Measurements from ENCODE around the gene STARD5. TPM values are rescaled to one million over a fixed set of nuclear protein-coding genes. Genes with fewer than 3 reads are reported as not detected.

STARD5 gene
- total RNA-seq, 1 experiment from 2014 or later, result 2.3 TPM

DNA sequence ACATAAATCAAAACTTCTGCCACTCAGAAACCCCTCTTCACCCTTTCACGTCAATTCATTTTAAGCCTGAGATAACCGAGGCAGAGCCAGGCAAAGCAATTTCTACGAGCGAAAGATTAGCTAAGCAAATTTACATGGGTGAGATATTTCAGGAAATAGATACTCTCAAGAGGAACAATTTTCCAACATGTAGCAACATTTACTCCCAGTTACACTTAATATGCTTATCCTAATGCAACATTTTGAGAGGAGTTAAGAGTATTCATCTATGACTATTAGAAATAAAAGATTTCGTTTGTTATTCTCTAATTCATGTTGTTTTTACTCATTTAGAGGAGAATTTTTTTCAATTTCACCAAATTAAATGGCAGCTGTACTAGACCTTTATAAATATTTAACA lies 49.2 kb upstream of the STARD5 start:
- H3K27me3 ChIP-seq (ENCODE audit: insufficient read depth, low read length), result no peaks in the 10 kb centered on the region; the same call in 1 of the 2 replicates
- H3T11ph ChIP-seq (ENCODE audit: low read length), result no peak overlapping the region
- no peak overlapping the region for H3K14ac ChIP-seq (ENCODE audit: insufficient read depth, low read length)
- H4K8ac ChIP-seq (replicated peaks; ENCODE audit: insufficient read length, low read depth, low read length), result no peak overlapping the region
- no CpG with 5 or more reads among the region's 5 CpGs for WGBS (ENCODE audit: extremely low coverage, insufficient read length, low lambda C conversion rate)
- H3K9ac ChIP-seq (ENCODE audit: extremely low read depth, insufficient read length, low read length), result no peak overlapping the region
- Mint-ChIP-seq H3K4me1 (no peaks in the 10 kb centered on the region; a peak in 1 of 4 replicates), H3K27ac (no peak overlapping the region), H3K4me3 (no peak overlapping the region), H3K36me3 (ENCODE audit: insufficient read depth in 1 of 3, low read depth in 3 of 3) (no peaks in the 10 kb centered on the region), H3K27me3 (ENCODE audit: low read depth) (no peaks in the 10 kb centered on the region; the same call in 1 of the 2 replicates), H3K9me3 (no peaks in the 10 kb centered on the region)
- H2BK15ac ChIP-seq (ENCODE audit: low read depth, low read length), result no peak overlapping the region
- H4K5ac ChIP-seq (ENCODE audit: insufficient read length, low read depth, low read length), result no peak overlapping the region
- no peaks in the 10 kb centered on the region for H3K23me2 ChIP-seq (ENCODE audit: insufficient read length, low read depth, low read length, poor library complexity, severe bottlenecking)
- no peaks in the 10 kb centered on the region for H3K4me1 ChIP-seq (ENCODE audit: insufficient read depth, low read length)
- no peak overlapping the region for H2BK120ac ChIP-seq (ENCODE audit: low read depth, low read length, poor library complexity, severe bottlenecking)
- H4K91ac ChIP-seq (ENCODE audit: insufficient read length, low read depth, low read length), result no peak overlapping the region
- no peak overlapping the region for H2BK5ac ChIP-seq (ENCODE audit: insufficient read length, low read length)
- no peak overlapping the region for H2BK20ac ChIP-seq (ENCODE audit: low read depth, low read length, poor library complexity, severe bottlenecking)
- TF ChIP-seq, protein P1, sequence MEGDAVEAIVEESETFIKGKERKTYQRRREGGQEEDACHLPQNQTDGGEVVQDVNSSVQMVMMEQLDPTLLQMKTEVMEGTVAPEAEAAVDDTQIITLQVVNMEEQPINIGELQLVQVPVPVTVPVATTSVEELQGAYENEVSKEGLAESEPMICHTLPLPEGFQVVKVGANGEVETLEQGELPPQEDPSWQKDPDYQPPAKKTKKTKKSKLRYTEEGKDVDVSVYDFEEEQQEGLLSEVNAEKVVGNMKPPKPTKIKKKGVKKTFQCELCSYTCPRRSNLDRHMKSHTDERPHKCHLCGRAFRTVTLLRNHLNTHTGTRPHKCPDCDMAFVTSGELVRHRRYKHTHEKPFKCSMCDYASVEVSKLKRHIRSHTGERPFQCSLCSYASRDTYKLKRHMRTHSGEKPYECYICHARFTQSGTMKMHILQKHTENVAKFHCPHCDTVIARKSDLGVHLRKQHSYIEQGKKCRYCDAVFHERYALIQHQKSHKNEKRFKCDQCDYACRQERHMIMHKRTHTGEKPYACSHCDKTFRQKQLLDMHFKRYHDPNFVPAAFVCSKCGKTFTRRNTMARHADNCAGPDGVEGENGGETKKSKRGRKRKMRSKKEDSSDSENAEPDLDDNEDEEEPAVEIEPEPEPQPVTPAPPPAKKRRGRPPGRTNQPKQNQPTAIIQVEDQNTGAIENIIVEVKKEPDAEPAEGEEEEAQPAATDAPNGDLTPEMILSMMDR (conservative IDR thresholded peaks at IDR 0.05), result no peak
- no peaks in the 10 kb centered on the region for H4K20me1 ChIP-seq (ENCODE audit: control insufficient read depth, insufficient read depth, insufficient read length)
- no peak overlapping the region for H3K27ac ChIP-seq (ENCODE audit: insufficient read length, low read depth, low read length)
- no peak overlapping the region for H2BK12ac ChIP-seq (ENCODE audit: insufficient read length, low read depth, low read length)
- no peak overlapping the region for H3K4ac ChIP-seq (ENCODE audit: low read depth, low read length)
- H3K79me1 ChIP-seq (ENCODE audit: insufficient read depth, low read depth, low read length, poor library complexity, severe bottlenecking), result no peaks in the 10 kb centered on the region
- no peaks in the 10 kb centered on the region for H3K79me2 ChIP-seq (ENCODE audit: insufficient read depth, low read length)
- H3K9me3 ChIP-seq (ENCODE audit: control insufficient read depth, low read depth, low read length), result no peaks in the 10 kb centered on the region
- no peak overlapping the region for H2AFZ ChIP-seq (ENCODE audit: low read length)
- no peak overlapping the region for H3K18ac ChIP-seq (ENCODE audit: insufficient read length, low read depth, low read length)
- no peak for DNase-seq
- no peak overlapping the region for H3K23ac ChIP-seq (ENCODE audit: insufficient read length, low read depth, low read length)
- H3K56ac ChIP-seq (ENCODE audit: insufficient read length, low read depth, low read length), result no peak overlapping the region
- H2AK5ac ChIP-seq (ENCODE audit: insufficient read length, low read length), result no peak overlapping the region
- H3K4me2 ChIP-seq (ENCODE audit: insufficient read depth, insufficient read length, low read length), result no peak overlapping the region
